H1 (cell line): ENCODE data around the gene OPRD1. TPM values are rescaled to one million over a fixed set of nuclear protein-coding genes. Genes with fewer than 3 reads are reported as not detected.

Experiments
- CTCF ChIA-PET: fragments of 300-600 bp; sonication (Branson Sonifier 250); formaldehyde crosslinking; loops from one replicate; lab custom pipeline; 2021; ENCODE audit not compliant: partially characterized antibody; lab: Charles Lee
- POLR2A ChIA-PET: fragments of 300-600 bp; sonication (Branson Sonifier 250); formaldehyde crosslinking; loops from one replicate; lab custom pipeline; 2021; ENCODE audit warnings: inconsistent platforms; ENCODE audit not compliant: partially characterized antibody; lab: Charles Lee
- DNase-seq, 2 experiments: peaks; one replicate each; pipeline versions ENCODE4 v3.0.0 to v3.0.0-alpha.2; 2010 to 2022; ENCODE audit warnings: low spot score in 2 of 2, low read depth in 1 of 2, mixed read lengths in 1 of 2
- FAIRE-seq: peaks from 2 replicates; lab custom pipeline; 2011; peaks lifted over from hg19 to GRCh38; lab: Jason Lieb, UNC
- H2AFZ ChIP-seq: 2 replicates; pipeline ENCODE4 v1.8.1; 2012; ENCODE audit warnings: low read length, inconsistent platforms
- H2AK5ac ChIP-seq: 2 replicates; pipeline ENCODE4 v1.6.1; 2013; ENCODE audit warnings: low read depth, low read length
- H2BK120ac ChIP-seq: replicated peaks from 2 replicates; pipeline ENCODE3; 2013; ENCODE audit warnings: low read depth, low read length, inconsistent platforms
- H2BK12ac ChIP-seq: 2 replicates; pipeline ENCODE4 v1.6.1; 2013; ENCODE audit warnings: low read depth, low read length
- H2BK15ac ChIP-seq: 2 replicates; pipeline ENCODE4 v1.6.1; 2013; ENCODE audit warnings: low read length
- H2BK20ac ChIP-seq: 2 replicates; pipeline ENCODE4 v1.6.1; 2013; ENCODE audit warnings: low read length
- H2BK5ac ChIP-seq: 2 replicates; pipeline ENCODE4 v1.6.1; 2013; ENCODE audit warnings: low read depth, low read length
- H3K14ac ChIP-seq: 2 replicates; pipeline ENCODE4 v1.6.1; 2013; ENCODE audit warnings: inconsistent platforms; ENCODE audit not compliant: insufficient read length
- H3K18ac ChIP-seq: 2 replicates; pipeline ENCODE4 v1.6.1; 2013; ENCODE audit warnings: low read length; ENCODE audit errors: extremely low read depth
- H3K23ac ChIP-seq: 2 replicates; pipeline ENCODE4 v1.6.1; 2013; ENCODE audit warnings: inconsistent platforms; ENCODE audit not compliant: insufficient read length
- H3K23me2 ChIP-seq: 2 replicates; pipeline ENCODE4 v1.6.1; 2013; ENCODE audit warnings: low read depth, low read length
- H3K27ac ChIP-seq: 2 replicates; pipeline ENCODE4 v1.6.1; 2011; ENCODE audit warnings: low read depth, low read length, inconsistent platforms
- H3K27me3 ChIP-seq, 4 experiments: replicated peaks in 1 of 4; 1 replicate in 1 of 4; 2 replicates in 3 of 4; pipeline versions ENCODE4 v1.6.1 to v1.8.1; 2011 to 2013; ENCODE audit warnings: low read length in 3 of 4, mild to moderate bottlenecking in 3 of 4, inconsistent platforms in 2 of 4, mixed read lengths in 2 of 4, moderate library complexity in 1 of 4; ENCODE audit not compliant: control insufficient read depth in 3 of 4, insufficient read depth in 3 of 4; ENCODE audit errors: extremely low read depth in 1 of 4
- H3K36me3 ChIP-seq, 4 experiments: 2 replicates each; pipeline versions ENCODE4 v1.6.1 to v1.8.1; 2011 to 2013; ENCODE audit warnings: mild to moderate bottlenecking in 4 of 4, low read length in 3 of 4, moderate library complexity in 2 of 4, control low read depth in 1 of 4, inconsistent platforms in 1 of 4; ENCODE audit not compliant: insufficient read depth in 4 of 4, control insufficient read depth in 2 of 4
- H3K4ac ChIP-seq: replicated peaks from 2 replicates; pipeline ENCODE3; 2013; ENCODE audit warnings: low read length, low read depth, mixed read lengths, inconsistent platforms; ENCODE audit not compliant: insufficient read length
- H3K4me1 ChIP-seq, 4 experiments: replicated peaks in 1 of 4; 1 replicate in 1 of 4; 2 replicates in 3 of 4; pipeline versions ENCODE4 v1.6.1 to v1.8.1; 2011 to 2013; ENCODE audit warnings: low read length in 3 of 4, inconsistent platforms in 2 of 4, mixed read lengths in 1 of 4; ENCODE audit not compliant: insufficient read depth in 4 of 4, control insufficient read depth in 3 of 4
- H3K4me2 ChIP-seq, 2 experiments: 2 replicates each; pipeline versions ENCODE4 v1.6.1 to v1.8.1; 2011 to 2013; ENCODE audit warnings: low read depth in 2 of 2, low read length in 2 of 2, control low read depth in 1 of 2, inconsistent platforms in 1 of 2, mild to moderate bottlenecking in 1 of 2; ENCODE audit not compliant: insufficient read depth in 1 of 2
- H3K4me3 ChIP-seq, 4 experiments: fragments of 200-600, 300-600 bp in 1 of 4; sonication (generic), shearing (Covaris generic), sonication (Bioruptor Twin) in 1 of 4; 2 replicates each; pipeline versions ENCODE4 v1.5.1 to v1.8.1; 2011 to 2016; ENCODE audit warnings: low read length in 4 of 4, low read depth in 3 of 4, control low read depth in 2 of 4, inconsistent platforms in 2 of 4, mild to moderate bottlenecking in 2 of 4, mixed read lengths in 1 of 4, moderate library complexity in 1 of 4; ENCODE audit not compliant: insufficient read depth in 2 of 4; ENCODE audit errors: extremely low read depth in 1 of 4
- H3K56ac ChIP-seq: replicated peaks from 2 replicates; pipeline ENCODE3; 2013; ENCODE audit warnings: low read depth, mild to moderate bottlenecking, mixed read lengths, low read length, inconsistent platforms; ENCODE audit not compliant: insufficient read length
- H3K79me1 ChIP-seq: 2 replicates; pipeline ENCODE4 v1.6.1; 2013; ENCODE audit warnings: low read depth, low read length, control low read depth
- H3K79me2 ChIP-seq, 2 experiments: 2 replicates each; pipeline versions ENCODE4 v1.6.1 to v1.8.1; 2012 to 2013; ENCODE audit warnings: low read length in 2 of 2, mild to moderate bottlenecking in 2 of 2, inconsistent platforms in 1 of 2; ENCODE audit not compliant: insufficient read depth in 2 of 2, control insufficient read depth in 1 of 2
- H3K9ac ChIP-seq, 4 experiments: replicated peaks in 1 of 4; 1 replicate in 1 of 4; 2 replicates in 3 of 4; pipeline versions ENCODE4 v1.6.1 to v1.8.1; 2011 to 2013; ENCODE audit warnings: low read depth in 3 of 4, low read length in 3 of 4, control low read depth in 2 of 4, mild to moderate bottlenecking in 2 of 4, moderate library complexity in 2 of 4, inconsistent platforms in 1 of 4; ENCODE audit errors: extremely low read depth in 1 of 4
- H3K9me3 ChIP-seq, 2 experiments: 2 replicates each; pipeline versions ENCODE4 v1.6.1 to v1.8.1; 2012 to 2013; ENCODE audit warnings: mild to moderate bottlenecking in 2 of 2, moderate library complexity in 2 of 2, control low read depth in 1 of 2, inconsistent platforms in 1 of 2, low read depth in 1 of 2, low read length in 1 of 2, mixed read lengths in 1 of 2; ENCODE audit not compliant: insufficient read depth in 2 of 2
- H4K20me1 ChIP-seq, 2 experiments: replicated peaks in 1 of 2; 2 replicates each; pipeline versions ENCODE3 to v1.8.1; 2011 to 2013; ENCODE audit warnings: inconsistent platforms in 2 of 2, low read length in 2 of 2, mild to moderate bottlenecking in 1 of 2; ENCODE audit not compliant: insufficient read depth in 2 of 2, control insufficient read depth in 1 of 2
- H4K5ac ChIP-seq: 2 replicates; pipeline ENCODE4 v1.6.1; 2013; ENCODE audit warnings: low read length, low read depth, mixed read lengths, inconsistent platforms; ENCODE audit not compliant: insufficient read length
- H4K8ac ChIP-seq: 2 replicates; pipeline ENCODE4 v1.8.0; 2013; ENCODE audit warnings: mild to moderate bottlenecking, moderate library complexity, low read length, inconsistent platforms; ENCODE audit not compliant: insufficient read depth; ENCODE audit errors: extremely low read depth
- H4K91ac ChIP-seq: replicated peaks from 2 replicates; pipeline ENCODE3; 2013; ENCODE audit warnings: low read length, mixed read lengths, inconsistent platforms; ENCODE audit not compliant: insufficient read length
- BCL11A ChIP-seq, 2 experiments: IDR thresholded peaks; one replicate each; pipeline ENCODE4 v1.6.1; 2011; ENCODE audit warnings: low read depth in 2 of 2, low read length in 2 of 2, mild to moderate bottlenecking in 2 of 2
- CEBPB ChIP-seq: IDR thresholded peaks from 2 replicates; pipeline ENCODE4 v1.6.1; 2012; ENCODE audit warnings: low read depth, low read length
- CHD1 ChIP-seq: IDR thresholded peaks from 2 replicates; pipeline ENCODE4 v1.6.1; 2012; ENCODE audit warnings: low read depth, low read length, improper control_type of control experiment
- MAFK ChIP-seq: IDR thresholded peaks from 2 replicates; pipeline ENCODE4 v1.6.1; 2012; ENCODE audit warnings: low read depth, mild to moderate bottlenecking, improper control_type of control experiment, low read length
- POU5F1 ChIP-seq: IDR thresholded peaks from 2 replicates; pipeline ENCODE4 v1.6.1; 2011; ENCODE audit warnings: low read depth, mild to moderate bottlenecking, low read length, moderate library complexity
- RBBP5 ChIP-seq: IDR thresholded peaks from 2 replicates; pipeline ENCODE4 v1.7.1; 2012; ENCODE audit warnings: low read depth, mild to moderate bottlenecking, inconsistent platforms, low read length, moderate library complexity, borderline replicate concordance
- SAP30 ChIP-seq: fragments of 300-600 bp; sonication (generic); IDR thresholded peaks from 2 replicates; pipeline ENCODE4 v1.7.1; 2012; ENCODE audit warnings: low read length, moderate library complexity, mild to moderate bottlenecking, inconsistent platforms; ENCODE audit not compliant: insufficient read depth, insufficient replicate concordance
- SP4 ChIP-seq: IDR thresholded peaks from 2 replicates; pipeline ENCODE4 v1.6.1; 2012; ENCODE audit warnings: low read length, inconsistent platforms
- SUZ12 ChIP-seq: fragments of 200-600 bp; sonication (generic); IDR thresholded peaks from 2 replicates; pipeline ENCODE4 v1.6.1; 2012; ENCODE audit warnings: mild to moderate bottlenecking, inconsistent platforms, low read length, moderate library complexity, mixed read lengths
- TBP ChIP-seq: IDR thresholded peaks from 2 replicates; pipeline ENCODE4 v1.6.1; 2011; ENCODE audit warnings: low read depth, low read length, improper control_type of control experiment
- WGBS, 2 experiments: shearing (Covaris generic) in 1 of 2; methylation state at CpG; one replicate each; pipeline versions ENCODE4 v1.1.6 to v1.1.7; 2013 to 2015; ENCODE audit warnings: low lambda C conversion rate in 2 of 2, mixed read lengths in 2 of 2, inconsistent platforms in 1 of 2, low coverage in 1 of 2, missing lambda C conversion rate in 1 of 2; ENCODE audit not compliant: insufficient replicate concordance in 2 of 2, insufficient coverage in 1 of 2, insufficient read length in 1 of 2; ENCODE audit errors: extremely low coverage in 1 of 2, missing lambda C conversion rate in 1 of 2; 5-methylcytosine and 5-hydroxymethylcytosine counted together
- polyA plus RNA-seq, 7 experiments: library from polyadenylated mRNA; depleted of rRNA in 3 of 7; stranded (reverse) in 5 of 7; unstranded in 2 of 7; fragments of >200 nt in 5 of 7; fragments of 200-250 nt in 2 of 7; gene quantifications; 1 replicate in 5 of 7; 2 replicates in 1 of 7; 4 replicates in 1 of 7; pipeline versions ENCODE4 v1.2.1 to v1.2.3, GENCODE V29; 2011 to 2013; ENCODE audit warnings: missing spikeins in 2 of 7, mixed read lengths in 2 of 7
- total RNA-seq: library from RNA; stranded (reverse); fragmentation: NEBNext Ultra II Directional; extraction: Animal tissue kit (Norgen Biotek cat#: 25700); gene quantifications from 2 replicates; pipeline ENCODE4 v1.2.1, GENCODE V29; 2021
- TF ChIP-seq, protein P1 (sequence below): IDR thresholded peaks from 2 replicates; pipeline ENCODE4 v1.6.1; 2012; ENCODE audit warnings: inconsistent platforms

The OPRD1 gene
- total and polyA plus RNA-seq, 2 of the 8 experiments (the other 6 are each of a cell fraction or from before 2014, with no cell fraction given) = 2.6 to 3.7 TPM

DNA sequence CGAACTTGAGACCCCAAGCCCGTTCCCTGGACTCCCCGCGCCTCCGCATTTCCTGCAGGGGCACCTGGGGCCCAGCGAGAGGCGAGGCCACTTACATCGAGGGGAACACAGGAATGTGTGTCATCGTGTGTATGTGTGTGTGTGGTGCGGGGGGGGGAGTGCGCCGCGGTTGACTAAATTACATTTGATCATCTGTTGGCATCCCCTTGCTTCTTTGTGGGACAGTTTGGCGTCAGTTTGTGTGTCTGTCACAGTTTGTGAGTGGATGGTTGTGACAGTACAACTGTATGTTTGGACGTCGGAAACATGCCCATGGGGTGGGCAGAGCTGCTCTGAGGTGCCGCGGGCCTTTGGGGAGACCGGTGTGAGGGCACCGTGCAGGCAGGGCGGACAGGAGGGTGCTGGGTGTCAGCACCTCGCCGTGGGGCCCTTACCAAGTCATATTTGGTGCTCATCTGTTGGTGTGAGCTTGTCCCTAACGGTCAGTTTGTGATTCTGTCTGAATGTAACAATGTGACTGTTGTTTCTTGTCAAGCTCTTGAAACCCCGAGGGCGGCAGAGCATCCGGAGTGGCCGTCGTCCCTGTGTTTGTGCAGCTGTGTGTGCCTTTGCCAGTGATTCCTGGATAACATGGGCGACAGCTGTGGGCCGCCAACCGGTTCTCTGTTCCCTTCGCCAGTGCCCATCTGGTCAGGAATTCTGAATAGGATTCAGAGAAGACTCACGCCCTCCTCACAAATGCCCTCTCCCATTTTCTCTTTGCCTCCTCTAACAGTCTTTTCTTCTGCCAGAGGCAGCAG, 899 bp downstream of the OPRD1 start:
- Histone ChIP-seq H3K9ac (peak overlapping the region in 2 of 4 experiments; percentile 34 to 44; a peak in 4 of 7 replicates), H4K5ac (no peak overlapping the region), H3K9me3 (no peaks in the 10 kb centered on the region), H2BK5ac (peak overlapping the region; percentile 32; the same call in 1 of the 2 replicates), H3K18ac (peak overlapping the region; percentile 99), H3K4me2 (peak overlapping the region; percentile 63 to 86), H4K20me1 (no peaks in the 10 kb centered on the region), H3K14ac (no peak overlapping the region), H3K79me1 (no peaks in the 10 kb centered on the region; the same call in 1 of the 2 replicates), H3K4me3 (peak overlapping the region; percentile 29 to 60 (median 44)), H3K27me3 (peaks cover 16 to 43% (median 32%) of the 10 kb centered on the region in 4 experiments), H3K56ac (no peak overlapping the region), H4K8ac (peak overlapping the region; percentile 68), H2AK5ac (peak overlapping the region; percentile 77), H3K79me2 (no peaks in the 10 kb centered on the region), H2BK120ac (peak overlapping the region; percentile 47), H2BK15ac (peak overlapping the region; percentile 95), H3K23me2 (peaks cover 4% of the 10 kb centered on the region; the same call in 1 of the 2 replicates), H2AFZ (peak overlapping the region; percentile 48; the same call in 1 of the 2 replicates), H2BK12ac (peak overlapping the region; percentile 92; the same call in 1 of the 2 replicates), H3K23ac (no peak overlapping the region), H3K4me1 (peaks cover 0 to 16% (median 5%) of the 10 kb centered on the region in 4 experiments; a peak in 4 of 7 replicates), H4K91ac (no peak overlapping the region), H3K27ac (no peak overlapping the region), H2BK20ac (peak overlapping the region; percentile 80; the same call in 1 of the 2 replicates), H3K4ac (peak overlapping the region; percentile 11), H3K36me3 (no peaks in the 10 kb centered on the region)
- POLR2A ChIA-PET = interaction anchor here (0.6 to 1.2 kb wide), 4 partner anchors 11 to 65 kb away, joined by 3 to 6 read pairs (median 3); no protein-coding TSS in a partner anchor
- 55% methylated on average over 34 of the region's 34 CpGs; no CpG with 5 or more reads in 1 of the 2 experiments for WGBS, 2 experiments
- FAIRE-seq = no peak
- CTCF ChIA-PET = interaction anchor here (0.7 to 5.9 kb wide), 3 partner anchors 13 to 65 kb away, joined by 3 to 40 read pairs (median 3); no protein-coding TSS in a partner anchor
- DNase-seq = no peak
- no peak for TF ChIP-seq MAFK
- no peak for TF ChIP-seq BCL11A (IDR thresholded peaks at IDR 0.05; ENCODE audit: low read depth in 2 of 2, low read length in 2 of 2)
- TF ChIP-seq SP4 = no peak
- no peak for TF ChIP-seq RBBP5
- peak; percentile 59; the same call in 1 of the 2 replicates for TF ChIP-seq SUZ12
- no peak for TF ChIP-seq TBP
- no peak for TF ChIP-seq CHD1
- TF ChIP-seq CEBPB = no peak
- TF ChIP-seq POU5F1 = no peak
- TF ChIP-seq SAP30 = no peak
- TF ChIP-seq, protein P1, sequence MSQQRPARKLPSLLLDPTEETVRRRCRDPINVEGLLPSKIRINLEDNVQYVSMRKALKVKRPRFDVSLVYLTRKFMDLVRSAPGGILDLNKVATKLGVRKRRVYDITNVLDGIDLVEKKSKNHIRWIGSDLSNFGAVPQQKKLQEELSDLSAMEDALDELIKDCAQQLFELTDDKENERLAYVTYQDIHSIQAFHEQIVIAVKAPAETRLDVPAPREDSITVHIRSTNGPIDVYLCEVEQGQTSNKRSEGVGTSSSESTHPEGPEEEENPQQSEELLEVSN = no peak
